MM.1S (cell line): Measurements from ENCODE around the gene MAZ.
A peak's percentile ranks its signal among the peaks of the same experiment; 100 is the strongest.

Experiments used
- DNase-seq: peaks from one replicate; pipeline ENCODE4 v3.0.0-alpha.2; 2015
- H2AFZ ChIP-seq: fragments of 300-600 bp; sonication (generic); 2 replicates; pipeline ENCODE4 v1.6.0; 2016; ENCODE audit warnings: antibody characterized with exemption, low read length
- H3F3A ChIP-seq: fragments of 300-600 bp; sonication (generic); 2 replicates; pipeline ENCODE4 v1.6.1; 2016; ENCODE audit warnings: mild to moderate bottlenecking, antibody characterized with exemption, low read length, moderate library complexity, mixed read lengths; ENCODE audit not compliant: insufficient read depth
- H3K27ac ChIP-seq: fragments of 300-600 bp; sonication (generic); 2 replicates; pipeline ENCODE4 v1.5.1; 2016; ENCODE audit warnings: mild to moderate bottlenecking, low read length
- H3K27me3 ChIP-seq: fragments of 300-600 bp; sonication (generic); replicated peaks from 2 replicates; pipeline ENCODE4 v1.6.0; 2016; ENCODE audit warnings: low read length; ENCODE audit not compliant: insufficient read depth
- H3K36me3 ChIP-seq: fragments of 300-600 bp; sonication (generic); replicated peaks from 2 replicates; pipeline ENCODE4 v1.6.1; 2016; ENCODE audit warnings: mild to moderate bottlenecking, low read length, mixed read lengths; ENCODE audit not compliant: insufficient read depth
- H3K4me1 ChIP-seq: fragments of 300-600 bp; sonication (generic); 2 replicates; pipeline ENCODE4 v1.6.1; 2016; ENCODE audit warnings: low read length, mixed read lengths
- H3K4me2 ChIP-seq: fragments of 300-600 bp; sonication (generic); 2 replicates; pipeline ENCODE4 v1.6.0; 2016; ENCODE audit warnings: low read depth, low read length
- H3K4me3 ChIP-seq: fragments of 300-600 bp; sonication (generic); 2 replicates; pipeline ENCODE4 v1.5.1; 2016; ENCODE audit warnings: low read length, mixed read lengths
- H3K79me2 ChIP-seq: fragments of 300-600 bp; sonication (generic); 2 replicates; pipeline ENCODE4 v1.6.1; 2016; ENCODE audit warnings: mixed run types, low read length, mixed read lengths
- H3K9ac ChIP-seq: fragments of 300-600 bp; sonication (generic); 2 replicates; pipeline ENCODE4 v1.6.1; 2016; ENCODE audit warnings: low read length, mixed read lengths
- H3K9me2 ChIP-seq: fragments of 300-600 bp; sonication (generic); replicated peaks from 2 replicates; pipeline ENCODE4 v1.6.1; 2016; ENCODE audit warnings: mild to moderate bottlenecking, low read length, mixed read lengths; ENCODE audit not compliant: insufficient read depth
- H3K9me3 ChIP-seq: fragments of 300-600 bp; sonication (generic); replicated peaks from 2 replicates; pipeline ENCODE4 v1.6.1; 2016; ENCODE audit warnings: mild to moderate bottlenecking, low read length, mixed read lengths; ENCODE audit not compliant: insufficient read depth
- H4K20me1 ChIP-seq: fragments of 300-600 bp; sonication (generic); 2 replicates; pipeline ENCODE4 v1.6.1; 2016; ENCODE audit warnings: mild to moderate bottlenecking, low read length, moderate library complexity, mixed read lengths; ENCODE audit not compliant: insufficient read depth
- EZH2 ChIP-seq: fragments of 300-600 bp; sonication (generic); optimal IDR thresholded peaks from 2 replicates; pipeline ENCODE3; 2017; ENCODE audit warnings: low read depth, mild to moderate bottlenecking, antibody characterized with exemption, low read length, mixed read lengths
- EZH2phosphoT487 ChIP-seq: fragments of 300-600 bp; sonication (generic); IDR thresholded peaks from 2 replicates; pipeline ENCODE4 v1.6.1; 2018; ENCODE audit warnings: antibody characterized with exemption, low read length
- TF ChIP-seq, protein P1 (sequence below): fragments of 300-600 bp; sonication (generic); IDR thresholded peaks from 2 replicates; pipeline ENCODE4 v1.5.1; 2016; ENCODE audit warnings: antibody characterized with exemption, low read length, mixed read lengths

MAZ gene

DNA sequence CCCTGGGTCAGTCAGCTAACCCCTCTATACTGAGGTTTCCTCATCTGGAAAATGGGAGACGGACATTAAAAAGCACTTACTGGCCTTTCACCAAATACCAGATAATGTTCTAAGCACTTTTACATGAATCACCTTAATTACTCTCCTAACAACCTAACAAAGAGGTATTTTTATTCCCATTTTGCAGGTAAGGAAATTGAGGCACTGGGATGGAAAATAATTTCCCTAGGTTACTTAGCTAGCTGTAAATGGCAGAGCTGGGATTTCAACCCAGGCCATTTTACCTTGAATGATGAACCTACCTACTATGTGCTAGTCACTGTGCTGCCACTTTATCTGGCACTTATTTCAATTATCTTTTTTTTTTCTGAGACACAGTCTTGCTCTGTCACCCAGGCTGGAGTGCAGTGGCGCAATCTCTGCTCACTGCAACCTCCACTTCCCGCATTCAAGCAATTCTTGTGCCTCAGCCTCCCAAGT lies 12.1 kb upstream of the MAZ start:
- Histone ChIP-seq H3K79me2 (peaks cover 86% of the 10 kb centered on the region), H4K20me1 (no peaks in the 10 kb centered on the region), H2AFZ (no peak overlapping the region), H3K9me3 (no peaks in the 10 kb centered on the region), H3K9ac (no peak overlapping the region), H3K27me3 (no peaks in the 10 kb centered on the region), H3F3A (no peaks in the 10 kb centered on the region), H3K9me2 (no peaks in the 10 kb centered on the region), H3K36me3 (peaks cover 27% of the 10 kb centered on the region), H3K27ac (no peak overlapping the region), H3K4me3 (no peak overlapping the region), H3K4me1 (peaks cover 19% of the 10 kb centered on the region), H3K4me2 (no peak overlapping the region)
- no peak for DNase-seq
- TF ChIP-seq EZH2 (no peak), EZH2phosphoT487 (no peak)
- TF ChIP-seq, protein P1, sequence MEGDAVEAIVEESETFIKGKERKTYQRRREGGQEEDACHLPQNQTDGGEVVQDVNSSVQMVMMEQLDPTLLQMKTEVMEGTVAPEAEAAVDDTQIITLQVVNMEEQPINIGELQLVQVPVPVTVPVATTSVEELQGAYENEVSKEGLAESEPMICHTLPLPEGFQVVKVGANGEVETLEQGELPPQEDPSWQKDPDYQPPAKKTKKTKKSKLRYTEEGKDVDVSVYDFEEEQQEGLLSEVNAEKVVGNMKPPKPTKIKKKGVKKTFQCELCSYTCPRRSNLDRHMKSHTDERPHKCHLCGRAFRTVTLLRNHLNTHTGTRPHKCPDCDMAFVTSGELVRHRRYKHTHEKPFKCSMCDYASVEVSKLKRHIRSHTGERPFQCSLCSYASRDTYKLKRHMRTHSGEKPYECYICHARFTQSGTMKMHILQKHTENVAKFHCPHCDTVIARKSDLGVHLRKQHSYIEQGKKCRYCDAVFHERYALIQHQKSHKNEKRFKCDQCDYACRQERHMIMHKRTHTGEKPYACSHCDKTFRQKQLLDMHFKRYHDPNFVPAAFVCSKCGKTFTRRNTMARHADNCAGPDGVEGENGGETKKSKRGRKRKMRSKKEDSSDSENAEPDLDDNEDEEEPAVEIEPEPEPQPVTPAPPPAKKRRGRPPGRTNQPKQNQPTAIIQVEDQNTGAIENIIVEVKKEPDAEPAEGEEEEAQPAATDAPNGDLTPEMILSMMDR, result no peak

DNA sequence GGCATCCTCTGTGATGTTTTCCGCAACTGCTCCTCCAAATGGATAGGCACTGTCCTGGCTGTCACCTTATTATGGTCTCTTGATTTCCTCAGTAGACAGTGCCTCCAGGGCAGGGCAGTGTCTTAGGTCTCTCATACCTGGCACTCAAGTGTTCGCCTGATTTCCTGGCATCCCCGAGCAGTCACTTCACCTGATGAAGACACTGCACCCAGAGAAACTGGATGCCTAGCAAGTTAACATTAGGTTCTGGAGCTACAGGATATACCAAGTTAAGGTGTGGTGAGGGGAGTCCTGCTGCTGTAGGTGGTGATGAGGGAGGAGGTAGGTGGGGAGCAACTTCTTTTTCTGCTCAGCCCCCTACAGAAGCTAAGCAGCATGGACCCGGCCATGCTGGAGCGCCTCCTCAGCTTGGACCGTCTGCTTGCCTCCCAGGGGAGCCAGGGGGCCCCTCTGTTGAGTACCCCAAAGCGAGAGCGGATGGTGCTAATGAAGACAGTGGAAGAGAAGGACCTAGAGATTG lies 3.9 kb upstream of the MAZ start:
- Histone ChIP-seq H3K4me3 (no peak overlapping the region), H3K79me2 (peaks cover 18% of the 10 kb centered on the region), H3K4me2 (no peak overlapping the region), H3K27me3 (no peaks in the 10 kb centered on the region), H3K27ac (no peak overlapping the region), H3K36me3 (peaks cover 17% of the 10 kb centered on the region), H3K4me1 (peaks cover 12% of the 10 kb centered on the region), H4K20me1 (no peaks in the 10 kb centered on the region), H3K9ac (no peak overlapping the region), H3K9me3 (no peaks in the 10 kb centered on the region), H2AFZ (no peak overlapping the region), H3K9me2 (no peaks in the 10 kb centered on the region), H3F3A (peaks cover 26% of the 10 kb centered on the region)
- no peak for TF ChIP-seq EZH2phosphoT487
- no peak for TF ChIP-seq EZH2
- TF ChIP-seq, protein P1, result no peak
- no peak for DNase-seq

DNA sequence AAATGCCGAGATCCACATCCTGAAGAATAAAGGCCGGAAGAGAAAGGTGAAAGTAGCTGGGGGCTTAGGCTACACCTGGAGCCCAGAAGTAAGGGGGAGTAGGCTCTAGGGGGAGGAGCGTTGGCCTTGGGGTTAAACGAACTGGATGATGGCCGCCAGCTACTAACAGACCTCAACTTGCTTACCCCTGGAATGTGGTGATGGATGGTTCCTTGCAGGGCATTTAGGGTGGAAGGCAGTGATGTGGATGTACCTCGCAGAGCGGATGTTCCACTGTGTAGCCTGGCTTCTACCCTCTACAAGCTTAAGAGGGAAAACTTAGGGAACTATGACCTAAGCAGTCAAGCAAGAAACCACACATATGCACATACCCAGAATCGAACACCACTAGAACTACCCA lies 2.3 kb upstream of the MAZ start:
- no peak for TF ChIP-seq EZH2phosphoT487
- TF ChIP-seq, protein P1, result no peak
- TF ChIP-seq EZH2, result no peak
- peaks cover 8% of the 10 kb centered on the region for H3K36me3 ChIP-seq
- H3K9ac ChIP-seq, result peak overlapping the region; percentile 90; the same call in 1 of the 2 replicates
- no peaks in the 10 kb centered on the region for H3K9me2 ChIP-seq
- H3K4me3 ChIP-seq, result no peak overlapping the region
- no peaks in the 10 kb centered on the region for H3K27me3 ChIP-seq
- peaks cover 21% of the 10 kb centered on the region for H3K79me2 ChIP-seq
- H3F3A ChIP-seq, result peaks cover 41% of the 10 kb centered on the region
- peak overlapping the region; percentile 84 for H3K4me2 ChIP-seq
- no peak for DNase-seq
- H3K4me1 ChIP-seq, result peaks cover 21% of the 10 kb centered on the region
- H4K20me1 ChIP-seq, result no peaks in the 10 kb centered on the region
- no peaks in the 10 kb centered on the region for H3K9me3 ChIP-seq
- peak overlapping the region; percentile 83; the same call in 1 of the 2 replicates for H3K27ac ChIP-seq
- no peak overlapping the region for H2AFZ ChIP-seq
